ENCODE results near the gene EYA2. TPM values are rescaled to one million over a fixed set of nuclear protein-coding genes. Genes with fewer than 3 reads are reported as not detected.
"Not testable (repeated sequence)": the region's sequence is repeated elsewhere in the genome, so short reads cannot be mapped to it uniquely, and the experiment has no call there.

EYA2 gene
- total RNA-seq, 1 experiment from 2014 or later, result not detected

DNA sequence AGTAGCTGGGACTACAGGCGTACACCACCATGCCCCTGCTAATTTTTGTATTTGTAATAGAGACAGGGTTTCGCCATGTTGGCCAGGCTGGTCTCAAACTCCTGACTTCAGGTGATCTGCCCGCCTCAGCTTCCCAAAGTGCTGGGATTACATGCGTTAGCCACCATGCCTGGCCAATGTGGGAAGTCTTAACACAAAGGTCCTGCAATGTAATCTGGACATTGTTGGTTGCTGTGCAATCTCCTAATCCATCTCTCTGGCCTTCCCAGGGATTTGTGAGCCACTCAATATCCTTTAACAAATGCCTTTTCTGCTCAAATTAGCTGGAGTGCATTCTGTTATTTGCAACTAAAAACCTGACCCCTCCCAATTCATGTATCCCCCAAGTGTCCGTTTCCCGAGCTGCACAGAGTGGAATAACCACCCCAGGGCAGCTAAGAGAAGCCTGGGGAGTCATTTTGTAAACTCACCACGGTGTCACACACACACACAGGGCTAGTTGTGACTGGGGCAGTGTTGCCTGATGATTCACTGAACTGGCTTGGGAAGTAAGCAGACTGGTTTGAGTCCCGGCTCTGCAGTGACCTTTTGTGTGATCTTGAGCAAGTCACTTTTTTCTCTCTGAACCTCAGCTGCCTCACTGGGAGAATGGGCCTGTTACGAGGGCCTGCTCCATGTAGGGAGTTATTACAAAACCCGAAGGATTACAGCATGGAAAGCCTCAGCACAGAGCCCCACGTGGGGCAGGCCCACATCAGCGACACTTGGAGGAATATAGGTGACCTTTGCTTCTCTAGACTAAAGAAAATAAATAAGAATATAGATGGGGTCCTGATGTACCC, 309.6 kb downstream of the EYA2 start:
- POLR2A ChIA-PET (ENCODE audit: low non-redundant PET), result no interaction called here
- intact Hi-C loops (cut with micrococcal nuclease; ENCODE audit: unreplicated experiment), result no loop called here
- no peak for DNase-seq (ENCODE audit: low spot score)

DNA sequence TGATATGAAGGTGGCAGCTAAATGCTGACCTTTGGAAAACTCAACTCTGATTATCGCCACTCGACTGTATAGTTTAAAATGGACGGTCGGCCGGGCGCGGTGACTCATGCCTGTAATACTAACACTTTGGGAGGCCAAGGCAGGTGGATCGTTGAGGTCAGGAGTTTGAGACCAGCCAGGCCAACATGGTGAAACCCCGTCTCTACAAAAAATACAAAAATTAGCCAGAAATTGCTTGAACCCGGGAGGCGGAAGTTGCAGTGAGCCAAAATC, 310.1 kb downstream of the EYA2 start:
- POLR2A ChIA-PET (ENCODE audit: low non-redundant PET); H3K27ac ChIP-seq (ENCODE audit: low read depth, low read length, poor library complexity, severe bottlenecking); H3K36me3 ChIP-seq (ENCODE audit: insufficient read depth, low read length, poor library complexity, severe bottlenecking); H3K4me3 ChIP-seq (ENCODE audit: low read depth, low read length, poor library complexity, severe bottlenecking); BruUV-seq (replicated peaks); H3K9me3 ChIP-seq (ENCODE audit: low read depth, low read length, poor library complexity, severe bottlenecking); H3K27me3 ChIP-seq (replicated peaks; ENCODE audit: insufficient read depth, low read depth, low read length, poor library complexity); intact Hi-C loops (cut with micrococcal nuclease; ENCODE audit: unreplicated experiment); DNase-seq (ENCODE audit: low spot score); H3K4me1 ChIP-seq (ENCODE audit: insufficient read depth, low read length, poor library complexity, severe bottlenecking): not testable (repeated sequence)
- CTCF ChIA-PET, result interaction anchor here (0.6 to 1.7 kb wide), 2 partner anchors 66 to 179 kb away, joined by 5 to 18 read pairs; no protein-coding TSS in a partner anchor

More for the DNA sequence above, 309.6 kb downstream of the EYA2 start:
- Histone ChIP-seq H3K36me3 (ENCODE audit: insufficient read depth, low read length, poor library complexity, severe bottlenecking) (no peaks in the 10 kb centered on the region), H3K27me3 (replicated peaks; ENCODE audit: insufficient read depth, low read depth, low read length, poor library complexity) (no peaks in the 10 kb centered on the region), H3K9me3 (ENCODE audit: low read depth, low read length, poor library complexity, severe bottlenecking) (no peaks in the 10 kb centered on the region), H3K27ac (ENCODE audit: low read depth, low read length, poor library complexity, severe bottlenecking) (no peak overlapping the region), H3K4me3 (ENCODE audit: low read depth, low read length, poor library complexity, severe bottlenecking) (no peak overlapping the region), H3K4me1 (ENCODE audit: insufficient read depth, low read length, poor library complexity, severe bottlenecking) (no peaks in the 10 kb centered on the region)
- TF ChIP-seq EZH2 (IDR thresholded peaks at IDR 0.05; ENCODE audit: borderline replicate concordance, low read depth, low read length, poor library complexity, severe bottlenecking), result no peak
- TF ChIP-seq, protein P1, sequence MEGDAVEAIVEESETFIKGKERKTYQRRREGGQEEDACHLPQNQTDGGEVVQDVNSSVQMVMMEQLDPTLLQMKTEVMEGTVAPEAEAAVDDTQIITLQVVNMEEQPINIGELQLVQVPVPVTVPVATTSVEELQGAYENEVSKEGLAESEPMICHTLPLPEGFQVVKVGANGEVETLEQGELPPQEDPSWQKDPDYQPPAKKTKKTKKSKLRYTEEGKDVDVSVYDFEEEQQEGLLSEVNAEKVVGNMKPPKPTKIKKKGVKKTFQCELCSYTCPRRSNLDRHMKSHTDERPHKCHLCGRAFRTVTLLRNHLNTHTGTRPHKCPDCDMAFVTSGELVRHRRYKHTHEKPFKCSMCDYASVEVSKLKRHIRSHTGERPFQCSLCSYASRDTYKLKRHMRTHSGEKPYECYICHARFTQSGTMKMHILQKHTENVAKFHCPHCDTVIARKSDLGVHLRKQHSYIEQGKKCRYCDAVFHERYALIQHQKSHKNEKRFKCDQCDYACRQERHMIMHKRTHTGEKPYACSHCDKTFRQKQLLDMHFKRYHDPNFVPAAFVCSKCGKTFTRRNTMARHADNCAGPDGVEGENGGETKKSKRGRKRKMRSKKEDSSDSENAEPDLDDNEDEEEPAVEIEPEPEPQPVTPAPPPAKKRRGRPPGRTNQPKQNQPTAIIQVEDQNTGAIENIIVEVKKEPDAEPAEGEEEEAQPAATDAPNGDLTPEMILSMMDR (conservative IDR thresholded peaks at IDR 0.05; ENCODE audit: low read depth, low read length), result no peak
- CTCF ChIA-PET, result interaction anchor here (1.7 kb wide), 1 partner anchor 180 kb away, joined by 18 read pairs; no protein-coding TSS in a partner anchor
- BruUV-seq (replicated peaks), result no TSS peak

DNA sequence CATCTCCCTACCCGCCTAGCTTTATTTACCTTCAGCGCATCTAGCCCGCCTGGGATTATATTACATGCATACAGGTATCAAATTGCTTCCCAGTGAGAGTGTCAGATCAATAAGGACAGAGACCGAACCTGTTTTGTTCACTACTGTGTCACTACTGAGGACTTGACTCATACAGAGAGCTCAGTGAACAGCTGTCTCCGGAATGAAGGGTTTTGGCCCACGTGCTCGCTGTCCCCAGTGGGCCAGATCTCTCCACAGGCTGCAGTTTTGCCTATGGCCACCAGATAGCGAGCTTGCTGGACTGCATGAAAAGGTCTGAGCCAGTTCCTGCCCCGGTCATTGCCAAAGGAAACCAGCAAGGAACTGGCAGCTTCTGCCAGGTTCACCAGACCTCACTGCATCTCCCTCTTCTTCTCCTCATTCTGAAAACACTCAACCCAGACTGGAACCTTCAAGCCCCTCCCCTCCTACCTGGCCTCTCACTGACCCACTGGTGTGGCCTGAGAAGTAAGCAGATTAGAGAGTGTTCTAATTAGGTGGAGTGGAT, 311.0 kb downstream of the EYA2 start:
- ChIA-PET POLR2A (ENCODE audit: low non-redundant PET) (no interaction called here), CTCF (interaction anchor here (0.5 to 2.3 kb wide), 6 partner anchors 9 to 415 kb away, joined by 3 to 18 read pairs (median 4); no protein-coding TSS in a partner anchor)
- peak; percentile 71 for DNase-seq (ENCODE audit: low spot score)
- intact Hi-C loops (cut with micrococcal nuclease; ENCODE audit: unreplicated experiment), result no loop called here
- Histone ChIP-seq H3K4me3 (ENCODE audit: low read depth, low read length, poor library complexity, severe bottlenecking) (no peak overlapping the region), H3K9me3 (ENCODE audit: low read depth, low read length, poor library complexity, severe bottlenecking) (no peaks in the 10 kb centered on the region), H3K4me1 (ENCODE audit: insufficient read depth, low read length, poor library complexity, severe bottlenecking) (no peaks in the 10 kb centered on the region), H3K27me3 (replicated peaks; ENCODE audit: insufficient read depth, low read depth, low read length, poor library complexity) (no peaks in the 10 kb centered on the region), H3K36me3 (ENCODE audit: insufficient read depth, low read length, poor library complexity, severe bottlenecking) (peaks cover 9% of the 10 kb centered on the region), H3K27ac (ENCODE audit: low read depth, low read length, poor library complexity, severe bottlenecking) (no peak overlapping the region)
- TF ChIP-seq EZH2 (IDR thresholded peaks at IDR 0.05; ENCODE audit: borderline replicate concordance, low read depth, low read length, poor library complexity, severe bottlenecking), result no peak
- TF ChIP-seq, protein P1 (conservative IDR thresholded peaks at IDR 0.05; ENCODE audit: low read depth, low read length), result peak; percentile 80
- no TSS peak for BruUV-seq (replicated peaks)

DNA sequence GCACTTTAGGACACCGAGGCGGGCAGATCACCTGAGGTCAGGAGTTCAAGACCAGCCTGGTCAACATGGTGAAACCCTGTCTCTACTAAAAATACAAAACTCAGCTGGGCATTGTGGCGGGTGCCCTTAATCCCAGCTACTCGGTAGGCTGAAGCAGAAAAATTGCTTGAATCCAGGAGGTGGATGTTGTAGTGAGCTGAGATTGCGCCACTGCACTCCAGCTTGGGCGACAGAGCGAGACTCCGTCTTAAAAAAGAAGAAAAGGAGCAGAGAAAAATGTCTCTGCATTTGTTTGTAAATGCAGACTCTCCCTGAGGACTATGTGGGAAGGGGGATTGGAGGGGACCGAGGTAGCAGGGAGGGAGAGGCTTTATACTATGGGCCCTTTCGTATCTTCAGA, 311.9 kb downstream of the EYA2 start:
- intact Hi-C loops (cut with micrococcal nuclease; ENCODE audit: unreplicated experiment); H3K4me1 ChIP-seq (ENCODE audit: insufficient read depth, low read length, poor library complexity, severe bottlenecking); H3K9me3 ChIP-seq (ENCODE audit: low read depth, low read length, poor library complexity, severe bottlenecking); DNase-seq (ENCODE audit: low spot score); BruUV-seq (replicated peaks); H3K27ac ChIP-seq (ENCODE audit: low read depth, low read length, poor library complexity, severe bottlenecking); POLR2A ChIA-PET (ENCODE audit: low non-redundant PET); H3K4me3 ChIP-seq (ENCODE audit: low read depth, low read length, poor library complexity, severe bottlenecking); H3K27me3 ChIP-seq (replicated peaks; ENCODE audit: insufficient read depth, low read depth, low read length, poor library complexity): not testable (repeated sequence)
- H3K36me3 ChIP-seq (ENCODE audit: insufficient read depth, low read length, poor library complexity, severe bottlenecking), result peaks cover 12% of the 10 kb centered on the region
- CTCF ChIA-PET, result interaction anchor here (2.3 kb wide), 1 partner anchor 10 kb away, joined by 6 read pairs; no protein-coding TSS in a partner anchor

All from A673 (cell line).